Measurements from ENCODE around the gene MAP1LC3A.

The MAP1LC3A gene

GRCh38 chr20:34544109-34544796 is 14.3 kb upstream of the MAP1LC3A start:
- H3K4me1 ChIP-seq (ENCODE audit: insufficient read depth, low read length): no peaks in the 10 kb centered on the region
- H3K9me3 ChIP-seq (ENCODE audit: low read length): no peaks in the 10 kb centered on the region
- H3K4me3 ChIP-seq (ENCODE audit: low read length): no peak overlapping the region
- no peaks in the 10 kb centered on the region for H3K27me3 ChIP-seq (ENCODE audit: insufficient read depth, low read length)
- H3K36me3 ChIP-seq (ENCODE audit: insufficient read depth, low read length): peaks cover 23% of the 10 kb centered on the region
- H2AFZ ChIP-seq (ENCODE audit: low read depth, low read length): no peak overlapping the region

DNA sequence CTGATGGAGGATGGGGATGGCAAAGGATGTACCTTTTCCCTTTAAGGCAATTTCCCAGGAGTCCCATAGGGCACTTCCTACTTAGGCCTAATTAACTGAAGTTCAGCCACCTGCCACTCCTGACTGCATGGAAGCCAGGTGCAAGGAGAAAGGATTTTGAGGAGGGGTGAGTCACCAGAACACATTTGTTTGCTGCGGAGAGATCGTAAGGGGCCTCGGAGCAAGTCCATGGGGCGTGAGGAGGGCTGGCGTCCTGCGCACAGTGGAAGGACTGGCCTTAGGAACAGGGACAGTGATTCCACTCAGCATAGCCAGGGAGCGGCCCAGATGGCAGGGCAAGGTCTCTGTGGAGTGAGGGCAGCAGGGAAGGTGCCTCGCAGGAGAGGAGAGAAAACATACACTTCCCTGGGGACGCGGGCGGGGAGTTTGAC is 11.8 kb upstream of the MAP1LC3A start:
- peaks cover 3% of the 10 kb centered on the region for H3K36me3 ChIP-seq (ENCODE audit: insufficient read depth, low read length)
- H3K4me3 ChIP-seq (ENCODE audit: low read length): no peak overlapping the region
- no peaks in the 10 kb centered on the region for H3K4me1 ChIP-seq (ENCODE audit: insufficient read depth, low read length)
- H3K9me3 ChIP-seq (ENCODE audit: low read length): no peaks in the 10 kb centered on the region
- no peaks in the 10 kb centered on the region for H3K27me3 ChIP-seq (ENCODE audit: insufficient read depth, low read length)
- H2AFZ ChIP-seq (ENCODE audit: low read depth, low read length): no peak overlapping the region

DNA sequence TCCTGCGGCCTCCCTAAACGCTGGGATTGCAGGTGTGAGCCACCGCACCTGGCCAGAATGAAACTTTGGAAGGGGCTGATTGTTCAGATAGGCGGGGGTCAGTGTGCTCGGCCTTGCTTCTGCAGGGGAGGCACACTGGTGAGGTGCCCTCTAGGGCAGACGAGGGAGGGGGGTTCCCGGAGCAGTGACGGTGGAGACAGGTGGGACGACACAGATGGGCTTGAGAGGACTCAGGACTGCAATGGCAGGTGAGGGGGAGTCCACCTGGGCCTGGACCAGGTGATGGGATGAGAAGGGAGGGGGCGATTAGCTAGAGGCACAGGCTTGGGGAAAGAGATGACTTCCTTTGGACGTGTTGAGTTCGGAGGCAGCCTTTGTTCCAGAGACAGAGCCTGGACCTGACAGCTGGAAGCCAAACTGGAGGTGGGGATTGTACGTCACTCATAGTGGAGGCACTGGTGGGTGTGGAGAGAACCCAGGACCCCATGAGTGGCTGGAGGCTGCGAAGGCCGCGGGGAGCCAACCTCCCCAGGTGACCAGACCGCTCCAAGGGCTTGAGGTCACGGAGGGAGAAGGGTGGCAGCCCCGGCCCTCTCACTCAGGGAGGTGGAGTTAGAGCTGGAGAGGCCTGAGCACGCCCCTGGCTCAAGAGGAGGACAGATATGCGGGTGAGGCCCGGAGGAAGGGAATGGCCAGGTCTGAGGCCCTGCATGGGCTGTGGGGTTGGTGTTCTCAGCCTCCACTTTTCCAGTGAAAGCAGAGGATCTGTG is 10.5 kb upstream of the MAP1LC3A start:
- H3K4me1 ChIP-seq (ENCODE audit: insufficient read depth, low read length): no peaks in the 10 kb centered on the region
- no peaks in the 10 kb centered on the region for H3K36me3 ChIP-seq (ENCODE audit: insufficient read depth, low read length)
- H3K4me3 ChIP-seq (ENCODE audit: low read length): no peak overlapping the region
- no peaks in the 10 kb centered on the region for H3K9me3 ChIP-seq (ENCODE audit: low read length)
- no peaks in the 10 kb centered on the region for H3K27me3 ChIP-seq (ENCODE audit: insufficient read depth, low read length)
- no peak overlapping the region for H2AFZ ChIP-seq (ENCODE audit: low read depth, low read length)

- no peaks in the 10 kb centered on the region for H3K27me3 ChIP-seq (ENCODE audit: insufficient read depth, low read length)
- H3K36me3 ChIP-seq (ENCODE audit: insufficient read depth, low read length): no peaks in the 10 kb centered on the region
- H2AFZ ChIP-seq (ENCODE audit: low read depth, low read length): no peak overlapping the region
- H3K4me3 ChIP-seq (ENCODE audit: low read length): no peak overlapping the region
- H3K4me1 ChIP-seq (ENCODE audit: insufficient read depth, low read length): no peaks in the 10 kb centered on the region
- H3K9me3 ChIP-seq (ENCODE audit: low read length): no peaks in the 10 kb centered on the region
Measured at GRCh38 chr20:34549291-34549928, 9.1 kb upstream of the MAP1LC3A start.

GRCh38 chr20:34549929-34550305 is 8.6 kb upstream of the MAP1LC3A start:
- H3K27me3 ChIP-seq (ENCODE audit: insufficient read depth, low read length): no peaks in the 10 kb centered on the region
- no peak overlapping the region for H3K4me3 ChIP-seq (ENCODE audit: low read length)
- no peak overlapping the region for H2AFZ ChIP-seq (ENCODE audit: low read depth, low read length)
- no peaks in the 10 kb centered on the region for H3K36me3 ChIP-seq (ENCODE audit: insufficient read depth, low read length)
- no peaks in the 10 kb centered on the region for H3K9me3 ChIP-seq (ENCODE audit: low read length)
- H3K4me1 ChIP-seq (ENCODE audit: insufficient read depth, low read length): no peaks in the 10 kb centered on the region

GRCh38 chr20:34552569-34552968 is 5.9 kb upstream of the MAP1LC3A start:
- Histone ChIP-seq H3K4me3 (ENCODE audit: low read length) (no peak overlapping the region), H3K27me3 (ENCODE audit: insufficient read depth, low read length) (no peaks in the 10 kb centered on the region), H3K9me3 (ENCODE audit: low read length) (no peaks in the 10 kb centered on the region), H2AFZ (ENCODE audit: low read depth, low read length) (no peak overlapping the region), H3K36me3 (ENCODE audit: insufficient read depth, low read length) (no peaks in the 10 kb centered on the region), H3K4me1 (ENCODE audit: insufficient read depth, low read length) (no peaks in the 10 kb centered on the region)

DNA sequence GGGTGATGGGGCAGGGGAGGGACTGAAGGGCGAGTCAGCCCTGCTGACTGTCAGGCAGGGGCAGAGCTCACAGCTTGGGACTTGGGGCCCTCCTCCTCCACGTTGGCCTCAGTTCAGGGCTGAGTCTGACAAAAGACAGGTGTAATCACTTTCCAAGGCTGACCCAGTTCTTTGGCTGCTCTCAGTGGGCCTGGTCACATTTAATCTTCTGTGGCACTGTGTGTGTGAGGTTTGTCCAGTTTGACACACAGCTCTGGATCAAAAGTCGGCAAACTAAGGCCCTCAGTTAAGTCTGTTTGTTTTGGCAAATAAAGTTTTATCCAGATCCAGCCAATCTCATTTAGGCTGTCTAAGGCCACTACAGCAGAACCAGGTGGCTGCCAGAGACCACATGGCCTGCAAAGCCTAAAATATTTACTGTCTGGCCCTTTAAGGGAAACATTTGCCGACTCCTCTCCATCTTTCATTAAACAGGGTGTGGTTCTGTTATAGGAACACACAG is 5.1 kb upstream of the MAP1LC3A start:
- Histone ChIP-seq H2AFZ (ENCODE audit: low read depth, low read length) (no peak overlapping the region), H3K9me3 (ENCODE audit: low read length) (no peaks in the 10 kb centered on the region), H3K4me1 (ENCODE audit: insufficient read depth, low read length) (no peaks in the 10 kb centered on the region), H3K4me3 (ENCODE audit: low read length) (no peak overlapping the region), H3K27me3 (ENCODE audit: insufficient read depth, low read length) (no peaks in the 10 kb centered on the region), H3K36me3 (ENCODE audit: insufficient read depth, low read length) (no peaks in the 10 kb centered on the region)

- H3K27me3 ChIP-seq (ENCODE audit: insufficient read depth, low read length): no peaks in the 10 kb centered on the region
- no peaks in the 10 kb centered on the region for H3K4me1 ChIP-seq (ENCODE audit: insufficient read depth, low read length)
- peaks cover 7% of the 10 kb centered on the region for H3K36me3 ChIP-seq (ENCODE audit: insufficient read depth, low read length)
- H3K4me3 ChIP-seq (ENCODE audit: low read length): no peak overlapping the region
- H2AFZ ChIP-seq (ENCODE audit: low read depth, low read length): no peak overlapping the region
- H3K9me3 ChIP-seq (ENCODE audit: low read length): peaks cover 4% of the 10 kb centered on the region
Measured at GRCh38 chr20:34557936-34558319, 590 bp upstream of the MAP1LC3A start.

DNA sequence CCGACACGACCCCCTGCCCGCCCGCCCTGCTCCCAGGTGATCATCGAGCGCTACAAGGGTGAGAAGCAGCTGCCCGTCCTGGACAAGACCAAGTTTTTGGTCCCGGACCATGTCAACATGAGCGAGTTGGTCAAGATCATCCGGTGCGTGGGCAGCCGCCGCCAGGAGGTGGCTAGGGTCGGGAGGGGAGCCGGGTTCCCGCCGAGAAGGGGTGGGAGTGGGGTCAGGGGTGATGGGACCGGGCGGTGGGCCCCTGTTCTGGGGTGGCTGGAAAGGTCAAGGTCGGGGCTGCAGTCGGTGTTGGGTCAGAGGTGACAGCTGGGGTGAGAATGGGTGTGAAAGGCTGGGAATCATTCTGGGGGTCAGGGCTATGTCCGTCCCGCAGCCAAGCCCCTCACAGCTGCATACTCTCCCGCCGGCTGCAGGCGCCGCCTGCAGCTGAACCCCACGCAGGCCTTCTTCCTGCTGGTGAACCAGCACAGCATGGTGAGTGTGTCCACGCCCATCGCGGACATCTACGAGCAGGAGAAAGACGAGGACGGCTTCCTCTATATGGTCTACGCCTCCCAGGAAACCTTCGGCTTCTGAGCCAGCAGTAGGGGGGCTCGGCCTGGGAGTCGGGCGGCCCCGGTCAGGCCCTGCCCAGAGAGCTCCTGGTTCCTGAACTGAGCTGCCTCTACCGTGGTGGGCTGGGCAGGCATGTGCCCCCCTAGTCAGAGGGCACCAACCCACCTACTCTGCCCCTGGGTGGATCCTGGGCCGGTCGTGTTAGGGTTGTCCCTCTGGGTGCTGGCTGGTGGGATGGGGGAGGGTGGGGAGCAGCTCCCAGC is 1.0 kb downstream of the MAP1LC3A start:
- Histone ChIP-seq H3K4me3 (ENCODE audit: low read length) (no peak overlapping the region), H3K4me1 (ENCODE audit: insufficient read depth, low read length) (no peaks in the 10 kb centered on the region), H2AFZ (ENCODE audit: low read depth, low read length) (no peak overlapping the region), H3K27me3 (ENCODE audit: insufficient read depth, low read length) (no peaks in the 10 kb centered on the region), H3K9me3 (ENCODE audit: low read length) (peaks cover 4% of the 10 kb centered on the region), H3K36me3 (ENCODE audit: insufficient read depth, low read length) (peaks cover 7% of the 10 kb centered on the region)

- no peak overlapping the region for H3K4me3 ChIP-seq (ENCODE audit: low read length)
- no peaks in the 10 kb centered on the region for H3K4me1 ChIP-seq (ENCODE audit: insufficient read depth, low read length)
- H3K27me3 ChIP-seq (ENCODE audit: insufficient read depth, low read length): no peaks in the 10 kb centered on the region
- no peak overlapping the region for H2AFZ ChIP-seq (ENCODE audit: low read depth, low read length)
- peaks cover 4% of the 10 kb centered on the region for H3K9me3 ChIP-seq (ENCODE audit: low read length)
- H3K36me3 ChIP-seq (ENCODE audit: insufficient read depth, low read length): peaks cover 7% of the 10 kb centered on the region
Measured at GRCh38 chr20:34560141-34560523, 1.6 kb downstream of the MAP1LC3A start.

GRCh38 chr20:34560614-34561013 is 2.1 kb downstream of the MAP1LC3A start:
- Histone ChIP-seq H3K4me1 (ENCODE audit: insufficient read depth, low read length) (no peaks in the 10 kb centered on the region), H3K36me3 (ENCODE audit: insufficient read depth, low read length) (peaks cover 7% of the 10 kb centered on the region), H3K27me3 (ENCODE audit: insufficient read depth, low read length) (no peaks in the 10 kb centered on the region), H3K4me3 (ENCODE audit: low read length) (no peak overlapping the region), H3K9me3 (ENCODE audit: low read length) (peaks cover 4% of the 10 kb centered on the region), H2AFZ (ENCODE audit: low read depth, low read length) (no peak overlapping the region)

DNA sequence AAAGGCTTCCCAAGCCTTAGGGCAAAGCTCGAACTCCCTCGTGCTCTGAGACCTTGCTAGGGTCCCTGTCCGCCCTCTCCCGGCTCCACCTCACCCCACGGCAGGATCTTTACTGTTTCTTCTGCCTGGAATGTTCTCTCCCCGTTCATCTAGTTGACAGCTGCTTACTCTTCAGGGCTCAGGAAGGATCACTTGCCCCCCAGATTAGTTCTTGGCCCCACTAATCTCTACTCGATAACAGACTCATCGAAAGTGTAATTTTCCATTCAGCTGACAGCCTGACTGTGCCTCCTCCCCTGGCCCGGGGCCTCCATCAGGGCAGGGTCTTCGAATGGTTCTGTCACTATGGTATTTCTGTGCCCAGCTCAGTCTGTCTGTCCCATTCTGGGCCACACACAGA is 3.1 kb downstream of the MAP1LC3A start:
- H3K27me3 ChIP-seq (ENCODE audit: insufficient read depth, low read length): no peaks in the 10 kb centered on the region
- peaks cover 4% of the 10 kb centered on the region for H3K9me3 ChIP-seq (ENCODE audit: low read length)
- peaks cover 7% of the 10 kb centered on the region for H3K36me3 ChIP-seq (ENCODE audit: insufficient read depth, low read length)
- H3K4me1 ChIP-seq (ENCODE audit: insufficient read depth, low read length): peaks cover 2% of the 10 kb centered on the region
- no peak overlapping the region for H2AFZ ChIP-seq (ENCODE audit: low read depth, low read length)
- H3K4me3 ChIP-seq (ENCODE audit: low read length): no peak overlapping the region

Measured in neuron (in vitro differentiated cells).